RWPE2 (cell line): ENCODE results near the gene KCNK13.

ENCODE experiments used
- ATAC-seq: fragments of 200-7000 bp; cut with Tn5 transposase; 3 replicates; pipeline ENCODE4 v1.9.1; 2021; ENCODE audit warnings: low read depth
- DNase-seq: peaks from one replicate; pipeline ENCODE4 v3.0.0-alpha.2; 2020; ENCODE audit warnings: low spot score
- H3K27ac ChIP-seq: fragments of 450-650 bp; 2 replicates; pipeline ENCODE4 v1.5.1; 2017; ENCODE audit warnings: mild to moderate bottlenecking; ENCODE audit not compliant: poor library complexity, severe bottlenecking
- H3K27me3 ChIP-seq: fragments of 250-450 bp; sonication (Bioruptor Pico); 2 replicates; pipeline ENCODE4 v1.5.1; 2021; ENCODE audit warnings: mild to moderate bottlenecking, moderate library complexity; ENCODE audit not compliant: insufficient read depth, poor library complexity, severe bottlenecking
- H3K36me3 ChIP-seq: fragments of 250-450 bp; sonication (Bioruptor Pico); 2 replicates; pipeline ENCODE4 v1.5.1; 2020; ENCODE audit warnings: low read depth, mild to moderate bottlenecking, moderate library complexity
- H3K4me1 ChIP-seq: fragments of 250-450 bp; sonication (Bioruptor Pico); 2 replicates; pipeline ENCODE4 v1.5.1; 2021; ENCODE audit warnings: mild to moderate bottlenecking, moderate library complexity; ENCODE audit not compliant: insufficient read depth, poor library complexity, severe bottlenecking
- H3K4me3 ChIP-seq: fragments of 250-450 bp; sonication (Bioruptor Pico); 2 replicates; pipeline ENCODE4 v1.5.1; 2021; ENCODE audit warnings: mild to moderate bottlenecking, moderate library complexity; ENCODE audit not compliant: severe bottlenecking
- H3K9me3 ChIP-seq: fragments of 250-450 bp; sonication (Bioruptor Pico); 2 replicates; pipeline ENCODE4 v1.5.1; 2021; ENCODE audit warnings: mild to moderate bottlenecking, moderate library complexity; ENCODE audit not compliant: severe bottlenecking
- TF ChIP-seq, protein P1 (sequence below): fragments of 450-650 bp; IDR thresholded peaks from one replicate; pipeline ENCODE4 v1.5.1; 2017; ENCODE audit warnings: mild to moderate bottlenecking, moderate library complexity; ENCODE audit not compliant: poor library complexity, severe bottlenecking

KCNK13 gene

DNA sequence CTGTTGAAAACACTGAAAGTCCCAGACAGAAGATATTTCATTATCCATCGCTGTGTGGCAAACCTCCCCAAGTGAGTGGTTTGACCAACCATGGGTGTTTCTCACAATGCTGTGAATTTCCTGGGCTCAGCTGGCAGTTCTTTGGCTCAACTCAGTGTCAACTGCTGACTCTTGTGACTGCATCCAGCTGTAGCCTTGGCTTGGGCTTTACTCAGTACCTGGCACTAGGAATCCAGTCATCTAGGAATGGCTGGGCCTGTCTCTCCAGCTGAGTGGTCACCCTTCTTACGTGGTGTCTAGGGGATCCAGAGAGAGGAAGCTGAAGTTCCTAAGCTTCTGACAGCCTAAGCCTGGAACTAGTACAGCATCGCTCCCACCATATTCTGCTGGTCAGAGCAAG is 113.8 kb downstream of the KCNK13 start:
- no peaks in the 10 kb centered on the region for H3K36me3 ChIP-seq
- H3K9me3 ChIP-seq, result no peaks in the 10 kb centered on the region
- H3K27me3 ChIP-seq, result no peaks in the 10 kb centered on the region
- no peak overlapping the region for H3K27ac ChIP-seq
- DNase-seq (no peak), ATAC-seq (no peak)
- TF ChIP-seq, protein P1, sequence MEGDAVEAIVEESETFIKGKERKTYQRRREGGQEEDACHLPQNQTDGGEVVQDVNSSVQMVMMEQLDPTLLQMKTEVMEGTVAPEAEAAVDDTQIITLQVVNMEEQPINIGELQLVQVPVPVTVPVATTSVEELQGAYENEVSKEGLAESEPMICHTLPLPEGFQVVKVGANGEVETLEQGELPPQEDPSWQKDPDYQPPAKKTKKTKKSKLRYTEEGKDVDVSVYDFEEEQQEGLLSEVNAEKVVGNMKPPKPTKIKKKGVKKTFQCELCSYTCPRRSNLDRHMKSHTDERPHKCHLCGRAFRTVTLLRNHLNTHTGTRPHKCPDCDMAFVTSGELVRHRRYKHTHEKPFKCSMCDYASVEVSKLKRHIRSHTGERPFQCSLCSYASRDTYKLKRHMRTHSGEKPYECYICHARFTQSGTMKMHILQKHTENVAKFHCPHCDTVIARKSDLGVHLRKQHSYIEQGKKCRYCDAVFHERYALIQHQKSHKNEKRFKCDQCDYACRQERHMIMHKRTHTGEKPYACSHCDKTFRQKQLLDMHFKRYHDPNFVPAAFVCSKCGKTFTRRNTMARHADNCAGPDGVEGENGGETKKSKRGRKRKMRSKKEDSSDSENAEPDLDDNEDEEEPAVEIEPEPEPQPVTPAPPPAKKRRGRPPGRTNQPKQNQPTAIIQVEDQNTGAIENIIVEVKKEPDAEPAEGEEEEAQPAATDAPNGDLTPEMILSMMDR, result no peak
- H3K4me3 ChIP-seq, result no peak overlapping the region
- H3K4me1 ChIP-seq, result no peaks in the 10 kb centered on the region

GRCh38 chr14:90177539-90178189 is 115.9 kb downstream of the KCNK13 start:
- ATAC-seq (no peak), DNase-seq (no peak)
- Histone ChIP-seq H3K4me3 (no peak overlapping the region), H3K27me3 (peaks cover 6% of the 10 kb centered on the region), H3K9me3 (no peaks in the 10 kb centered on the region), H3K27ac (no peak overlapping the region), H3K36me3 (no peaks in the 10 kb centered on the region), H3K4me1 (no peaks in the 10 kb centered on the region)
- TF ChIP-seq, protein P1, result no peak

- ATAC-seq, result no peak
- no peak overlapping the region for H3K4me3 ChIP-seq
- H3K27ac ChIP-seq, result no peak overlapping the region
- no peak for DNase-seq
- no peaks in the 10 kb centered on the region for H3K9me3 ChIP-seq
- H3K27me3 ChIP-seq, result peaks cover 16% of the 10 kb centered on the region
- no peaks in the 10 kb centered on the region for H3K4me1 ChIP-seq
- H3K36me3 ChIP-seq, result no peaks in the 10 kb centered on the region
- TF ChIP-seq, protein P1, result no peak
Observed at GRCh38 chr14:90179357-90179756, 117.6 kb downstream of the KCNK13 start.

DNA sequence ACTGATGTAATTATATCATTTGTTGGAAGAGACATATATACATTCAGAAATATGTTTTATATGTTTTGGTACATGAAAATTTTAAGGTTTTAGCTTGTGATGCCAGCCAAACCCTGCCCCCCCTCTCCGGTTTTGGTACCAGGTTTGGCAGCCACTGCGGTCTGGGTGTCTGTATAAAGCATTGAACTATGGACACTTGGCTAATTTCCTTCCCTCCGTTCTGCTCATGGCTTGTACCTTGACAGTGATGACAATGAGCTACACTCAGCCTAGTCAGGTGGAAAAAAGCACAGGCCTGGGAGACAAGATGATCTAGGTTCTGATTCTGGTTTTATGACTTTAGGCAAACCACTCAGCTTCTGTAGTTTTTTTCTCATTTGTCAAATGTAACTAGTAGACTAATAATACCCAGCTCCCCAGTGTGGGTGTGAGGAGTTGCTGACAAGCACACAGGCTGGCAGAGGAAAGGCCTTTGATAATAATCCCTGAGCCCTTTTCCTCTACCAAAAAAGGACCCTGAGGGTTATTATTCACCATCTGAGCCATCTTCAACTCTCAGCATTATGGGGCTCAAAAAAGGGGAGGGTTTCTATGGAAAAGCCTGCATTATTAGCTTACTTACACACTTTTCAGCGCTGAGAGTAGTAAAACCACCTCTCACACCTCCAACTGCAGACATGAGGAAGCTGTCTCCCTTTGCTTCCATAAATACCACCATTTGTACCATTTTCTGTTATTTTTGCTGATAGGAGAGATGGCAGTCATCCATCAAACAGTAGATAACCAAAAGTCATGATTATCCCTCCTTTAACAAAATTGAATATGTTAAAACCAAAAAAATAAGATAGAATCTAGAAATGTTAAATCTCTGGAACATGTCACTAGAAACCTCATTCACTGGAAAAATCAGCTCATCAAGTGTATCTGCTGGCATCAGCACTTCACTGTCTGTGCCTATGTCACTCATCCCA is 118.3 kb downstream of the KCNK13 start:
- H3K27ac ChIP-seq, result no peak overlapping the region
- no peak for DNase-seq
- no peaks in the 10 kb centered on the region for H3K9me3 ChIP-seq
- peaks cover 16% of the 10 kb centered on the region for H3K27me3 ChIP-seq
- no peaks in the 10 kb centered on the region for H3K4me1 ChIP-seq
- no peak overlapping the region for H3K4me3 ChIP-seq
- TF ChIP-seq, protein P1, result no peak
- no peaks in the 10 kb centered on the region for H3K36me3 ChIP-seq
- ATAC-seq, result no peak
